Spleen (tissue), 11 donors: ENCODE data around the gene MAP4K3. TPM values are rescaled to one million over a fixed set of nuclear protein-coding genes. Genes with fewer than 3 reads are reported as not detected.

Experiments
- DNase-seq: peaks from one replicate; pipeline ENCODE4 v3.0.0-alpha.2; 2020
- H3K27ac ChIP-seq, 8 donors: fragments of 200-600 bp; sonication (generic) in 7 of 8; 1 replicate in 4 of 8; 2 replicates in 4 of 8; pipeline versions ENCODE4 v1.5.0 to v1.8.0; 2016 to 2021; ENCODE audit warnings: inconsistent platforms in 4 of 8, mild to moderate bottlenecking in 4 of 8, moderate library complexity in 1 of 8
- H3K27me3 ChIP-seq, 7 donors: fragments of 200-600 bp; sonication (generic) in 6 of 7; replicated peaks in 1 of 7; 1 replicate in 4 of 7; 2 replicates in 3 of 7; pipeline versions ENCODE4 v1.5.0 to v1.8.0; 2016 to 2021; ENCODE audit warnings: inconsistent platforms in 3 of 7, mild to moderate bottlenecking in 1 of 7
- H3K36me3 ChIP-seq, 6 donors: fragments of 200-600 bp; sonication (generic) in 5 of 6; 1 replicate in 4 of 6; 2 replicates in 2 of 6; pipeline versions ENCODE4 v1.5.0 to v1.8.0; 2016 to 2021; ENCODE audit warnings: inconsistent platforms in 2 of 6
- H3K4me1 ChIP-seq, 6 donors: fragments of 200-600 bp; sonication (generic) in 5 of 6; 1 replicate in 3 of 6; 2 replicates in 3 of 6; pipeline versions ENCODE4 v1.5.0 to v1.8.0; 2016 to 2021; ENCODE audit warnings: inconsistent platforms in 3 of 6
- H3K4me3 ChIP-seq, 8 donors: fragments of 200-600 bp; sonication (generic) in 7 of 8; 1 replicate in 4 of 8; 2 replicates in 4 of 8; pipeline versions ENCODE4 v1.5.0 to v1.8.0; 2016 to 2021; ENCODE audit warnings: inconsistent platforms in 4 of 8, mild to moderate bottlenecking in 4 of 8, moderate library complexity in 2 of 8
- H3K9me3 ChIP-seq, 8 donors: fragments of 200-600 bp; sonication (generic) in 7 of 8; 1 replicate in 4 of 8; 2 replicates in 4 of 8; pipeline versions ENCODE4 v1.5.0 to v1.8.0; 2016 to 2021; ENCODE audit warnings: inconsistent platforms in 4 of 8
- CTCF ChIP-seq, 11 experiments: fragments of 200-600 bp in 7 of 11; fragments of 450-650 bp in 4 of 11; sonication (generic) in 4 of 11; IDR thresholded peaks in 8 of 11; conservative IDR thresholded peaks in 3 of 11; 1 replicate in 7 of 11; 2 replicates in 4 of 11; pipeline versions ENCODE4 v1.4.0 to v1.8.0; 2016 to 2021; ENCODE audit warnings: antibody characterized with exemption in 11 of 11, inconsistent platforms in 4 of 11, mild to moderate bottlenecking in 1 of 11
- POLR2A ChIP-seq, 3 donors: fragments of 450-650 bp; IDR thresholded peaks; one replicate each; pipeline ENCODE4 v1.5.1; 2017; ENCODE audit warnings: antibody characterized with exemption in 3 of 3, mild to moderate bottlenecking in 1 of 3
- POLR2AphosphoS5 ChIP-seq, 3 donors: sonication (generic); formaldehyde crosslinking; IDR thresholded peaks; one replicate each; pipeline ENCODE4 v1.5.1; 2017; ENCODE audit warnings: antibody characterized with exemption in 3 of 3
- whole genome bisulfite sequencing, 5 donors: extraction: QIAGEN DNeasy Blood & Tissue Kit in 3 of 5; methylation state at CpG; one replicate each; pipeline versions ENCODE4 v1.1.5 to v1.1.7; 2013 to 2018; 5-methylcytosine and 5-hydroxymethylcytosine counted together
- intact Hi-C: fragments of 100-400 bp; cut with DNase I; formaldehyde crosslinking; loops from one replicate; pipeline ENCODE4 v1.15.0; 2023; ENCODE audit warnings: low total_unique reads
- polyA plus RNA-seq, 3 donors: library from polyadenylated mRNA; stranded (reverse); fragments of 200-250 nt; gene quantifications; one replicate each; pipeline ENCODE4 v1.2.1, GENCODE V29; 2013
- total RNA-seq, 7 donors: library from RNA; depleted of rRNA in 3 of 7; stranded (reverse); fragments of >200 nt in 3 of 7; fragmentation: NEBNext Ultra II Directional in 4 of 7; extraction: Animal tissue kit (Norgen Biotek cat#: 25700) in 4 of 7; gene quantifications; one replicate each; pipeline versions ENCODE4 v1.1.0 to v1.2.1, GENCODE V29; 2016 to 2021
- donor health status: healthy with polysubstance abuse.
- donor health status: DM: no; HTN: no; CAD: no; lungs with moderate emphysema.
- donor health status: DM: no; HTN: no; CAD: no.
- donor health status: Bipolar disorder and iron deficiency.
- donor health status: healthy.
- donor health status: DM: no; HTN: no; CAD: no.
- donor health status: DM: yes; HTN: yes; CAD: no.

MAP4K3 gene
- total and polyA plus RNA-seq, 10 donors = 5.8 to 49.5 (median 32.6) TPM

- Histone ChIP-seq H3K36me3 (no peaks in the 10 kb centered on the region), H3K27me3 (no peaks in the 10 kb centered on the region), H3K9me3 (peaks cover 0 to 6% (median 2%) of the 10 kb centered on the region in 8 donors), H3K27ac (no peak overlapping the region), H3K4me3 (no peak overlapping the region), H3K4me1 (peaks cover 0 to 11% (median 4%) of the 10 kb centered on the region in 6 donors)
- WGBS, 5 donors = 74 to 85% (median 78%) methylated on average over 4 of the region's 4 CpGs
- intact Hi-C loops = no loop called here
- no peak for DNase-seq
- TF ChIP-seq POLR2AphosphoS5 (IDR thresholded peaks at IDR 0.05) (no peak), POLR2A (IDR thresholded peaks at IDR 0.05) (no peak), CTCF (IDR thresholded peaks at IDR 0.05 in 8 of 11, conservative IDR thresholded peaks at IDR 0.05 in 3 of 11) (no peak)
Observed at GRCh38 chr2:39241588-39241987, 195.5 kb downstream of the MAP4K3 start.

- Histone ChIP-seq H3K4me1 (peaks cover 0 to 11% (median 4%) of the 10 kb centered on the region in 6 donors), H3K9me3 (peaks cover 0 to 13% (median 5%) of the 10 kb centered on the region in 8 donors), H3K4me3 (no peak overlapping the region), H3K36me3 (no peaks in the 10 kb centered on the region), H3K27me3 (no peaks in the 10 kb centered on the region), H3K27ac (no peak overlapping the region)
- 85 to 97% (median 93%) methylated on average over 6 of the region's 6 CpGs for WGBS, 5 donors
- intact Hi-C loops = no loop called here
- DNase-seq = no peak
- TF ChIP-seq POLR2AphosphoS5 (IDR thresholded peaks at IDR 0.05) = no peak
- no peak for TF ChIP-seq POLR2A (IDR thresholded peaks at IDR 0.05)
- no peak for TF ChIP-seq CTCF (IDR thresholded peaks at IDR 0.05 in 8 of 11, conservative IDR thresholded peaks at IDR 0.05 in 3 of 11)
Observed at GRCh38 chr2:39240758-39241157, 196.3 kb downstream of the MAP4K3 start.

- DNase-seq = no peak
- Histone ChIP-seq H3K36me3 (no peaks in the 10 kb centered on the region), H3K4me3 (no peak overlapping the region), H3K27me3 (no peaks in the 10 kb centered on the region), H3K4me1 (peaks cover 0 to under 1% (median 0%) of the 10 kb centered on the region in 6 donors), H3K9me3 (peaks cover 0 to 18% (median 5%) of the 10 kb centered on the region in 8 donors), H3K27ac (no peak overlapping the region)
- TF ChIP-seq CTCF (IDR thresholded peaks at IDR 0.05 in 8 of 11, conservative IDR thresholded peaks at IDR 0.05 in 3 of 11) (no peak), POLR2A (IDR thresholded peaks at IDR 0.05) (no peak), POLR2AphosphoS5 (IDR thresholded peaks at IDR 0.05) (no peak)
- intact Hi-C loops = loop anchor here (5.0 kb wide), 1 partner anchor 287 kb away; no protein-coding TSS in a partner anchor
- 92 to 100% (median 96%) methylated on average over 1 of the region's 1 CpG for WGBS, 5 donors
Observed at GRCh38 chr2:39234754-39235153, 202.3 kb downstream of the MAP4K3 start.

GRCh38 chr2:39232141-39232540 is 204.9 kb downstream of the MAP4K3 start:
- H3K36me3 ChIP-seq = no peaks in the 10 kb centered on the region
- no peak for DNase-seq
- H3K27me3 ChIP-seq = no peaks in the 10 kb centered on the region
- H3K4me1 ChIP-seq = peaks cover 0 to 23% (median 13%) of the 10 kb centered on the region in 6 donors
- TF ChIP-seq POLR2A (IDR thresholded peaks at IDR 0.05) = no peak
- TF ChIP-seq CTCF (IDR thresholded peaks at IDR 0.05 in 8 of 11, conservative IDR thresholded peaks at IDR 0.05 in 3 of 11) = no peak
- no peak for TF ChIP-seq POLR2AphosphoS5 (IDR thresholded peaks at IDR 0.05)
- H3K27ac ChIP-seq = no peak overlapping the region
- intact Hi-C loops = loop anchor here (5.0 kb wide), 1 partner anchor 285 kb away; no protein-coding TSS in a partner anchor
- peaks cover 0 to 18% (median 3%) of the 10 kb centered on the region in 8 donors for H3K9me3 ChIP-seq
- H3K4me3 ChIP-seq = no peak overlapping the region
